Vagina (tissue), 2 donors: Measurements from ENCODE around the gene PTX3.

ENCODE experiments used
- CTCF ChIP-seq, 3 experiments: fragments of 450-650 bp in 2 of 3; fragments of 200-600 bp in 1 of 3; sonication (generic) in 1 of 3; IDR thresholded peaks; one replicate each; pipeline ENCODE4 v1.5.1; 2017 to 2019; ENCODE audit warnings: antibody characterized with exemption in 3 of 3, mild to moderate bottlenecking in 2 of 3, moderate library complexity in 2 of 3
- POLR2A ChIP-seq, 2 donors: fragments of 450-650 bp; IDR thresholded peaks; one replicate each; pipeline ENCODE4 v1.6.1; 2017; ENCODE audit warnings: antibody characterized with exemption in 2 of 2, mild to moderate bottlenecking in 2 of 2, moderate library complexity in 2 of 2

GRCh38 chr3:157471064-157471463, 34.4 kb downstream of the PTX3 start:
- TF ChIP-seq CTCF (IDR thresholded peaks at IDR 0.05) = no peak
- no peak for TF ChIP-seq POLR2A (IDR thresholded peaks at IDR 0.05)
